Smooth muscle cell (in vitro differentiated cells): ENCODE measurements around the gene PRKG1. TPM values are rescaled to one million over a fixed set of nuclear protein-coding genes. Genes with fewer than 3 reads are reported as not detected.

Source experiments
- DNase-seq: peaks from one replicate; lab custom pipeline; 2025; ENCODE audit not compliant: unreplicated experiment; lab: John Stamatoyannopoulos, UW
- H2AFZ ChIP-seq: fragments of 200-600 bp; sonication (generic); 2 replicates; pipeline ENCODE4 v1.6.0; 2016; ENCODE audit warnings: antibody characterized with exemption, low read depth, mild to moderate bottlenecking
- H3F3A ChIP-seq: fragments of 200-600 bp; sonication (generic); 2 replicates; pipeline ENCODE4 v1.6.0; 2017; ENCODE audit warnings: antibody characterized with exemption, low read depth
- H3K27ac ChIP-seq: fragments of 200-600 bp; sonication (generic); 2 replicates; pipeline ENCODE4 v1.5.1; 2016; ENCODE audit warnings: low read depth, mild to moderate bottlenecking
- H3K27me3 ChIP-seq: fragments of 200-600 bp; sonication (generic); 2 replicates; pipeline ENCODE4 v1.6.1; 2016; ENCODE audit warnings: low read depth, mild to moderate bottlenecking
- H3K36me3 ChIP-seq: fragments of 200-600 bp; sonication (generic); 2 replicates; pipeline ENCODE4 v1.5.1; 2016; ENCODE audit warnings: low read depth
- H3K4me1 ChIP-seq: fragments of 200-600 bp; sonication (generic); 2 replicates; pipeline ENCODE4 v1.5.1; 2016; ENCODE audit warnings: low read depth
- H3K4me2 ChIP-seq: fragments of 200-600 bp; sonication (generic); 2 replicates; pipeline ENCODE4 v1.6.0; 2016; ENCODE audit warnings: mild to moderate bottlenecking
- H3K4me3 ChIP-seq: fragments of 200-600 bp; sonication (generic); 2 replicates; pipeline ENCODE4 v1.5.1; 2016; ENCODE audit warnings: mild to moderate bottlenecking
- H3K79me2 ChIP-seq: fragments of 200-600 bp; sonication (generic); 2 replicates; pipeline ENCODE4 v1.6.0; 2016; ENCODE audit warnings: low read depth, mild to moderate bottlenecking
- H3K9ac ChIP-seq: fragments of 200-600 bp; sonication (generic); 2 replicates; pipeline ENCODE4 v1.6.0; 2016; ENCODE audit warnings: low read depth
- H3K9me3 ChIP-seq: fragments of 200-600 bp; sonication (generic); replicated peaks from 2 replicates; pipeline ENCODE4 v1.5.1; 2016; ENCODE audit warnings: low read depth
- H4K20me1 ChIP-seq: fragments of 200-600 bp; sonication (generic); 2 replicates; pipeline ENCODE4 v1.6.0; 2016; ENCODE audit warnings: low read depth
- CTCF ChIP-seq: fragments of 200-600 bp; sonication (generic); IDR thresholded peaks from 2 replicates; pipeline ENCODE4 v1.5.1; 2017; ENCODE audit warnings: borderline replicate concordance, mild to moderate bottlenecking, antibody characterized with exemption; ENCODE audit not compliant: insufficient read depth, poor library complexity, severe bottlenecking
- WGBS: methylation state at CpG from one replicate; pipeline ENCODE4 v1.1.7; 2016; ENCODE audit warnings: low lambda C conversion rate; 5-methylcytosine and 5-hydroxymethylcytosine counted together
- polyA plus RNA-seq: library from polyadenylated mRNA; unstranded; fragments of >200 nt; fragmentation: Nextera tagmentation; extraction: Ambion mirVana; gene quantifications from 2 replicates; pipeline ENCODE4 v1.2.1, GENCODE V29; 2016
- total RNA-seq: library from RNA; depleted of rRNA; stranded (reverse); fragments of >200 nt; gene quantifications from 2 replicates; pipeline ENCODE4 v1.2.3, GENCODE V29; 2014

PRKG1 gene
- total and polyA plus RNA-seq, 2 experiments from 2014 or later = 7.2 to 13.4 TPM

GRCh38 chr10:52300599-52301277, 1226.5 kb downstream of the PRKG1 start:
- Histone ChIP-seq H3K9me3 (no peaks in the 10 kb centered on the region), H3K4me3 (no peak overlapping the region), H3K4me1 (no peaks in the 10 kb centered on the region), H4K20me1 (no peaks in the 10 kb centered on the region), H3F3A (no peaks in the 10 kb centered on the region), H3K9ac (no peak overlapping the region), H3K36me3 (no peaks in the 10 kb centered on the region), H3K79me2 (no peaks in the 10 kb centered on the region), H3K27me3 (no peaks in the 10 kb centered on the region), H2AFZ (no peak overlapping the region), H3K4me2 (no peak overlapping the region), H3K27ac (no peak overlapping the region)
- no peak for DNase-seq
- no peak for TF ChIP-seq CTCF
- 84% methylated on average over 4 of the region's 4 CpGs for WGBS

GRCh38 chr10:52308251-52309031, 1234.2 kb downstream of the PRKG1 start:
- no peaks in the 10 kb centered on the region for H3K36me3 ChIP-seq
- DNase-seq = peak; percentile 66
- peak overlapping the region; percentile 93 for H2AFZ ChIP-seq
- peak; percentile 66 for TF ChIP-seq CTCF
- peak overlapping the region; percentile 6 for H3K9ac ChIP-seq
- no peaks in the 10 kb centered on the region for H3K4me1 ChIP-seq
- no peaks in the 10 kb centered on the region for H3K27me3 ChIP-seq
- no peak overlapping the region for H3K27ac ChIP-seq
- 3% methylated on average over 40 of the region's 40 CpGs for WGBS
- no peaks in the 10 kb centered on the region for H3K79me2 ChIP-seq
- H3F3A ChIP-seq = no peaks in the 10 kb centered on the region
- H4K20me1 ChIP-seq = no peaks in the 10 kb centered on the region
- H3K4me3 ChIP-seq = peak overlapping the region; percentile 63
- H3K9me3 ChIP-seq = no peaks in the 10 kb centered on the region
- H3K4me2 ChIP-seq = peak overlapping the region; percentile 92

GRCh38 chr10:52312942-52313255, 1238.6 kb downstream of the PRKG1 start:
- H3K4me2 ChIP-seq = peak overlapping the region; percentile 94
- DNase-seq = no peak

More at GRCh38 chr10:52312942-52313255, 1238.6 kb downstream of the PRKG1 start:
- H2AFZ ChIP-seq = peak overlapping the region; percentile 62
- no peaks in the 10 kb centered on the region for H3K27me3 ChIP-seq
- H3K9me3 ChIP-seq = no peaks in the 10 kb centered on the region
- 10% methylated on average over 3 of the region's 3 CpGs for WGBS
- TF ChIP-seq CTCF = no peak
- peaks cover 14% of the 10 kb centered on the region for H3K4me1 ChIP-seq
- H3K79me2 ChIP-seq = no peaks in the 10 kb centered on the region
- no peak overlapping the region for H3K27ac ChIP-seq
- H4K20me1 ChIP-seq = no peaks in the 10 kb centered on the region
- H3K36me3 ChIP-seq = no peaks in the 10 kb centered on the region
- peak overlapping the region; percentile 36 for H3K9ac ChIP-seq
- peak overlapping the region; percentile 76 for H3K4me3 ChIP-seq
- H3F3A ChIP-seq = peaks cover 15% of the 10 kb centered on the region
